ENCODE data around the gene CENPK. TPM values are rescaled to one million over a fixed set of nuclear protein-coding genes. Genes with fewer than 3 reads are reported as not detected.

CENPK gene, protein sequence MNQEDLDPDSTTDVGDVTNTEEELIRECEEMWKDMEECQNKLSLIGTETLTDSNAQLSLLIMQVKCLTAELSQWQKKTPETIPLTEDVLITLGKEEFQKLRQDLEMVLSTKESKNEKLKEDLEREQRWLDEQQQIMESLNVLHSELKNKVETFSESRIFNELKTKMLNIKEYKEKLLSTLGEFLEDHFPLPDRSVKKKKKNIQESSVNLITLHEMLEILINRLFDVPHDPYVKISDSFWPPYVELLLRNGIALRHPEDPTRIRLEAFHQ
- 13.3 and 16.1 TPM in 2 replicates for total RNA-seq

DNA sequence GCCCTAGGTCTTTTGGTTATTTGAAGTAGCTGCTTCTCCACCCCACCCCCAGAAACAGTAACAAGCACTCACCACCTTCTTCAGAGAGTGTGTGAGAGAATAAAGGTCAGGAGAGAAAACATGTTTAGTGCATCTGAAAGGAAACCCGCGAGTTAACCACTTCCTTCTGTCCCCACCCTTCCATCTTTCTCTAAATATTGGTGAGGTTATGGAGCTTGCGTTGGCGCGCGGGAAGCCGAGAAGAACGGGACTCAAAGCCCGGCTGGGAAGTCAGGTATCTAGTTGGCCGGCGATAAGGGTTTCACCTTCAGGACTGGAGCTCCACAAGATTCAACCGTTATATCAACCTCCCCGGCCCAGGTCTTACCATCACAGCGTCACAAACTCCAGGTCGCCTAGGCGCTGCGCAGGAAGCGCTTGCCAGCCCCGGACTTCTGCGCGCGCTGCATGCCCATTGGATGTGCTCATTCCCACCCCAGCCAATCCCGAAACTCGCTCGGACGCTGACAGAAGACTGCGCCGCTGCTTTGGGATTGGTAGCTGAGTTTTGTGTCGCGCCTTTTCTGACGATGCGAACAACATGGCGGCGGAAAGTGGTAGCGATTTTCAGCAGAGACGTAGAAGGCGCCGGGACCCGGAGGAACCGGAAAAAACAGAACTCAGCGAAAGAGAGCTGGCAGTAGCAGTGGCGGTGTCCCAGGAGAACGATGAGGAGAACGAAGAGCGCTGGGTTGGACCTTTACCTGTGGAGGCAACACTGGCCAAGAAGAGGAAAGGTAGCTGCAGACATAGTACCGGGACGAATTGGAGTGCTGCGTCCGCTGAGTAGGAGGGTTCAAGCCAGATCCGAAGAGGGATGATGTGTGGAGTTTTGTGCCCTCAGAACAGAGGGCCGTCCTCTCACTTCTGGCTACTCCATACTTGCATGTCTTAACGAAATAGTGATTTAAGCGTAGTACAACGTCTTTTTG, at the start of gene CENPK, which contains the start of gene PPWD1:
TSS of gene CENPK (minus strand) at position 438 of the 971 bp plus-strand sequence. CDS start 8,261 bp downstream, outside the sequence.
TSS of gene PPWD1 (plus strand) at position 566 of the 971 bp plus-strand sequence. CDS start at position 581, 15 bp downstream.

DNA sequence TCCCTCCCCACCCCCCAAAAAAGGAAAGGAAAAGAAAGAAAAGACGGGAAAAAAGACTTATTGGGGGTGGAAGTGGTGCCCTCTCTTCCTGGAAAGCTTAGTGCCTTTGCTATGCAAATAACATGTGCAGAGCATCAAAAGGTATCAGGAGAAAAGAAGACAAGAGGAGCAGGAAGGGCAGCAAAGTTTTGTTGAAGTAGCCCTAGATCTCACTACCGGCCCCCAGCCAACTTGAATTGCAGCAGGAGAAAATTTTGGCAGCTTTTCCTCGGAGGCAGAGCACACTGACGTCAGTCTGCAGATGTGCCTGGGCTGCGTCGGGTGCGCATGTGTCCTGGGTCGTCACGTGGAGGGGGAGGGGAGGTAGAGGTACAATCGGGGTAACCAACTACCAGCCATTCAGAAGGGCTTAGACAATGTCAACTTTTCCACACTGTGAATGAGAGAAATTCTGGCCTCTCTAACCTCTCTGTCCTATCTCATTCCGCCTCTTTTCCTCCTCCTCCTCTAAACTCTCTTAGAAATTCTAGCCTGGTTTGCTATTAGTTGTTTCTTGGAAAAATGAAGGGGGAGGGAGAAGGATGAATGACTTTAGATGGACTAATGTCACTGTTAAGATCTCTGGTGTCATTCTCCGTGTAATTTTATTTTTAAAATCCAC, 81.2 kb downstream of the CENPK start, which contains the start of gene ADAMTS6:
TSS of gene ADAMTS6 (minus strand) at position 286 of the 661 bp plus-strand sequence. CDS start 8,247 bp downstream, outside the sequence.

Small RNAs within 50 kb of the gene (small RNA-seq; reads per million reads assigned to genes)
- gene RNU6-540P, result not detected

Other genes starting within 250 kb of the CENPK start
- gene ADAMTS6, start 81.2 kb downstream of the CENPK start, total RNA-seq, result 113 and 165 TPM in 2 replicates
- 58.9 and 61.5 TPM in 2 replicates for gene PPWD1, start 128 bp upstream of the CENPK start, total RNA-seq
- 30.2 and 31.6 TPM in 2 replicates for gene TRIM23, start 61.2 kb upstream of the CENPK start, total RNA-seq
- 5.5 TPM in 2 replicates for gene SHLD3, start 61.9 kb upstream of the CENPK start, total RNA-seq
- 29.1 and 32.7 TPM in 2 replicates for gene TRAPPC13, start 61.9 kb upstream of the CENPK start, total RNA-seq
- gene SGTB, start 158.9 kb upstream of the CENPK start, total RNA-seq, result 58.7 and 59.2 TPM in 2 replicates
- gene NLN, start 159.0 kb upstream of the CENPK start, total RNA-seq, result 41.0 and 59.8 TPM in 2 replicates